ENCODE results near the gene PLEKHM2.
"Not testable (repeated sequence)": the region's sequence is repeated elsewhere in the genome, so short reads cannot be mapped to it uniquely, and the experiment has no call there.

The PLEKHM2 gene

GRCh38 chr1:15684042-15684461 is at the start of gene PLEKHM2:
PLEKHM2 (plus strand) TSS chr1:15684320; CDS start chr1:15684559, 239 bp downstream.
- DNase-seq (ENCODE audit: low spot score): no peak

- no peak for DNase-seq (ENCODE audit: low spot score)
Observed at GRCh38 chr1:15636436-15636835, 47.7 kb upstream of the PLEKHM2 start.

- DNase-seq (ENCODE audit: low spot score): no peak
Observed at GRCh38 chr1:15637826-15638225, 46.3 kb upstream of the PLEKHM2 start.

- DNase-seq (ENCODE audit: low spot score): no peak
Observed at GRCh38 chr1:15639262-15639661, 44.9 kb upstream of the PLEKHM2 start.

- DNase-seq (ENCODE audit: low spot score): no peak
Observed at GRCh38 chr1:15639931-15640330, 44.2 kb upstream of the PLEKHM2 start.

- DNase-seq (ENCODE audit: low spot score): no peak
Observed at GRCh38 chr1:15640667-15641066, 43.5 kb upstream of the PLEKHM2 start.

GRCh38 chr1:15649937-15650336 is 34.2 kb upstream of the PLEKHM2 start:
- DNase-seq (ENCODE audit: low spot score): no peak

- no peak for DNase-seq (ENCODE audit: low spot score)
Observed at GRCh38 chr1:15650433-15650832, 33.7 kb upstream of the PLEKHM2 start.

GRCh38 chr1:15652130-15652529 is 32.0 kb upstream of the PLEKHM2 start:
- DNase-seq (ENCODE audit: low spot score): not testable (repeated sequence)

GRCh38 chr1:15654091-15654690 is 29.9 kb upstream of the PLEKHM2 start:
- DNase-seq (ENCODE audit: low spot score): no peak

GRCh38 chr1:15656464-15656863 is 27.7 kb upstream of the PLEKHM2 start:
- no peak for DNase-seq (ENCODE audit: low spot score)

GRCh38 chr1:15657021-15657420 is 27.1 kb upstream of the PLEKHM2 start:
- DNase-seq (ENCODE audit: low spot score): no peak

- no peak for DNase-seq (ENCODE audit: low spot score)
Observed at GRCh38 chr1:15660151-15660550, 24.0 kb upstream of the PLEKHM2 start.

GRCh38 chr1:15662477-15662876 is 21.6 kb upstream of the PLEKHM2 start:
- DNase-seq (ENCODE audit: low spot score): no peak

GRCh38 chr1:15663925-15664324 is 20.2 kb upstream of the PLEKHM2 start:
- DNase-seq (ENCODE audit: low spot score): no peak

- no peak for DNase-seq (ENCODE audit: low spot score)
Observed at GRCh38 chr1:15667362-15667761, 16.8 kb upstream of the PLEKHM2 start.

- DNase-seq (ENCODE audit: low spot score): no peak
Observed at GRCh38 chr1:15668089-15668754, 15.9 kb upstream of the PLEKHM2 start.

GRCh38 chr1:15669074-15669473 is 15.0 kb upstream of the PLEKHM2 start:
- DNase-seq (ENCODE audit: low spot score): no peak

- DNase-seq (ENCODE audit: low spot score): no peak
Observed at GRCh38 chr1:15669864-15670263, 14.3 kb upstream of the PLEKHM2 start.

GRCh38 chr1:15671430-15671829 is 12.7 kb upstream of the PLEKHM2 start:
- no peak for DNase-seq (ENCODE audit: low spot score)

- DNase-seq (ENCODE audit: low spot score): no peak
Observed at GRCh38 chr1:15674386-15675159, 9.5 kb upstream of the PLEKHM2 start.

GRCh38 chr1:15676010-15676409 is 8.1 kb upstream of the PLEKHM2 start:
- DNase-seq (ENCODE audit: low spot score): no peak
